GM12878 (cell line): ENCODE measurements around the gene SNAPC4.

Experiments used
- CEBPB ChIP-seq, 2 experiments: fragments of 150-350 bp in 1 of 2; IDR thresholded peaks; 2 replicates each; pipeline ENCODE4 v1.6.1; 2012 to 2014; ENCODE audit warnings: low read depth in 2 of 2, low read length in 2 of 2, borderline replicate concordance in 1 of 2, inconsistent platforms in 1 of 2
- POLR2A ChIP-seq: IDR thresholded peaks from 2 replicates; pipeline ENCODE4 v1.6.1; 2011; ENCODE audit warnings: low read depth, mild to moderate bottlenecking, low read length
- RAD21 ChIP-seq: IDR thresholded peaks from 2 replicates; pipeline ENCODE4 v1.6.1; 2011; ENCODE audit warnings: mild to moderate bottlenecking, low read depth, low read length, moderate library complexity; ENCODE audit not compliant: insufficient read depth
- TF ChIP-seq, protein P1 (sequence below), 3 experiments: IDR thresholded peaks in 2 of 3; conservative IDR thresholded peaks in 1 of 3; 2 replicates each; pipeline ENCODE4 v1.5.1; 2011; ENCODE audit warnings: low read depth in 3 of 3, low read length in 3 of 3, mild to moderate bottlenecking in 3 of 3, control low read depth in 2 of 3, moderate library complexity in 2 of 3, inconsistent platforms in 1 of 3, mixed read lengths in 1 of 3; ENCODE audit not compliant: control insufficient read depth in 2 of 3, insufficient read depth in 1 of 3; ENCODE audit errors: extremely low read depth in 1 of 3

DNA sequence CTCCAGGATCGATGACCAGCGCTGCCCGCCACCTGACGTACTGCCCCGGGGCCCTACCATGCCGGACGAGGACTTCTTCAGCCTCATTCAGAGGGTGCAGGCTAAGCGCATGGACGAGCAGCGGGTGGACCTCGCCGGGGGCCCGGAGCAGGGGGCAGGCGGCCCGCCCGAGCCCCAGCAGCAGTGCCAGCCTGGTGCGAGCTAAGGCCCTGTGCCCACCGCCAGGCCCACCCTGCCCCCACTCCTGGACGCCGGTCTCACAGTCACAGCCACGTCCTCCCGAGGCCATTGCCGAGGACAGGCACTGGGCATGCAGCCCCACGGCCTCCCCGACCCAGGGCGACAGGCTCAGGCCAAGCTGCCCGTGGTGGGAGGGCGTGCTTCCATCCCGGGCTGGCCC is 42.0 kb downstream of the SNAPC4 start:
- no peak for TF ChIP-seq CEBPB (IDR thresholded peaks at IDR 0.05; ENCODE audit: borderline replicate concordance in 1 of 2, low read depth in 2 of 2, low read length in 2 of 2)
- TF ChIP-seq, protein P1, sequence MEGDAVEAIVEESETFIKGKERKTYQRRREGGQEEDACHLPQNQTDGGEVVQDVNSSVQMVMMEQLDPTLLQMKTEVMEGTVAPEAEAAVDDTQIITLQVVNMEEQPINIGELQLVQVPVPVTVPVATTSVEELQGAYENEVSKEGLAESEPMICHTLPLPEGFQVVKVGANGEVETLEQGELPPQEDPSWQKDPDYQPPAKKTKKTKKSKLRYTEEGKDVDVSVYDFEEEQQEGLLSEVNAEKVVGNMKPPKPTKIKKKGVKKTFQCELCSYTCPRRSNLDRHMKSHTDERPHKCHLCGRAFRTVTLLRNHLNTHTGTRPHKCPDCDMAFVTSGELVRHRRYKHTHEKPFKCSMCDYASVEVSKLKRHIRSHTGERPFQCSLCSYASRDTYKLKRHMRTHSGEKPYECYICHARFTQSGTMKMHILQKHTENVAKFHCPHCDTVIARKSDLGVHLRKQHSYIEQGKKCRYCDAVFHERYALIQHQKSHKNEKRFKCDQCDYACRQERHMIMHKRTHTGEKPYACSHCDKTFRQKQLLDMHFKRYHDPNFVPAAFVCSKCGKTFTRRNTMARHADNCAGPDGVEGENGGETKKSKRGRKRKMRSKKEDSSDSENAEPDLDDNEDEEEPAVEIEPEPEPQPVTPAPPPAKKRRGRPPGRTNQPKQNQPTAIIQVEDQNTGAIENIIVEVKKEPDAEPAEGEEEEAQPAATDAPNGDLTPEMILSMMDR (IDR thresholded peaks at IDR 0.05 in 2 of 3, conservative IDR thresholded peaks at IDR 0.05 in 1 of 3; ENCODE audit: control insufficient read depth in 2 of 3, extremely low read depth in 1 of 3, insufficient read depth in 1 of 3, low read depth in 3 of 3, low read length in 3 of 3), result no peak
- TF ChIP-seq RAD21, result no peak
- TF ChIP-seq POLR2A, result no peak
